Neural crest cell (in vitro differentiated cells): Measurements from ENCODE around the gene TTLL5. TPM values are rescaled to one million over a fixed set of nuclear protein-coding genes. Genes with fewer than 3 reads are reported as not detected.

Experiments
- DNase-seq: peaks from one replicate; pipeline ENCODE4 v3.0.0; 2021; ENCODE audit warnings: low read depth, mixed read lengths, low spot score
- H3K27ac Mint-ChIP-seq: one replicate; pipeline ENCODE4 v1.8.0; 2021; ENCODE audit warnings: mild to moderate bottlenecking, mixed read lengths; ENCODE audit not compliant: unreplicated experiment
- H3K27me3 Mint-ChIP-seq: 2 replicates; pipeline ENCODE4 v1.8.0; 2021; ENCODE audit warnings: low read depth, mild to moderate bottlenecking, mixed read lengths
- H3K36me3 Mint-ChIP-seq: 2 replicates; pipeline ENCODE4 v1.8.0; 2021; ENCODE audit warnings: low read depth, mild to moderate bottlenecking, mixed read lengths
- H3K4me1 Mint-ChIP-seq: 2 replicates; pipeline ENCODE4 v1.8.0; 2021; ENCODE audit warnings: mixed read lengths
- H3K4me3 Mint-ChIP-seq: one replicate; pipeline ENCODE4 v1.8.0; 2021; ENCODE audit warnings: mild to moderate bottlenecking, mixed read lengths
- H3K9me3 Mint-ChIP-seq: 2 replicates; pipeline ENCODE4 v1.8.0; 2021; ENCODE audit warnings: mixed read lengths
- total RNA-seq: library from RNA; stranded (reverse); gene quantifications from 2 replicates; pipeline ENCODE4 v1.2.1, GENCODE V29; 2021
- TF ChIP-seq, protein P1 (sequence below): fragments of 200-600 bp; sonication (generic); conservative IDR thresholded peaks from 2 replicates; pipeline ENCODE4 v1.5.0; 2021; ENCODE audit warnings: antibody characterized with exemption, mild to moderate bottlenecking

The TTLL5 gene
- total RNA-seq, 1 donor from 2014 or later, result 55.7 TPM

DNA sequence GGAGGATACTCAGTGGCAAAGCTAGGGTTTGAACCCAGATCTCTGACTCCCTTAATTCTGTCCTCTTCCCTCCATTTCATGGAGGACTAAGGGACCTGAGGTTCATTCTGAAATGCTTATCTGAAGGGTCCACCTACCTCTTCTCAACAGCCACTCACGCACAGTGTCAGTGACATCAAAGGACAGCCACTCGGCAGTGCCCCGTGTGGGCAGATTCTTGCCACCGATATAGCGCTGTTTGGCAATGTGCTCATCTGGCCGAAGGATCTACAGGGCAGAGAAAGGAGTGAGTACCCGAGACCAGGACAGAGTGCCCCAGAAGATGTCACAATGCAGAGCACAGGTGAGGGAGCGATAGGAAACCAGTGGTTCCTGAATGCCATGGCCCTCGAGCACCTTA is 309.9 kb downstream of the TTLL5 start:
- no peak for DNase-seq
- peaks cover 6% of the 10 kb centered on the region for H3K4me1 Mint-ChIP-seq
- TF ChIP-seq, protein P1, sequence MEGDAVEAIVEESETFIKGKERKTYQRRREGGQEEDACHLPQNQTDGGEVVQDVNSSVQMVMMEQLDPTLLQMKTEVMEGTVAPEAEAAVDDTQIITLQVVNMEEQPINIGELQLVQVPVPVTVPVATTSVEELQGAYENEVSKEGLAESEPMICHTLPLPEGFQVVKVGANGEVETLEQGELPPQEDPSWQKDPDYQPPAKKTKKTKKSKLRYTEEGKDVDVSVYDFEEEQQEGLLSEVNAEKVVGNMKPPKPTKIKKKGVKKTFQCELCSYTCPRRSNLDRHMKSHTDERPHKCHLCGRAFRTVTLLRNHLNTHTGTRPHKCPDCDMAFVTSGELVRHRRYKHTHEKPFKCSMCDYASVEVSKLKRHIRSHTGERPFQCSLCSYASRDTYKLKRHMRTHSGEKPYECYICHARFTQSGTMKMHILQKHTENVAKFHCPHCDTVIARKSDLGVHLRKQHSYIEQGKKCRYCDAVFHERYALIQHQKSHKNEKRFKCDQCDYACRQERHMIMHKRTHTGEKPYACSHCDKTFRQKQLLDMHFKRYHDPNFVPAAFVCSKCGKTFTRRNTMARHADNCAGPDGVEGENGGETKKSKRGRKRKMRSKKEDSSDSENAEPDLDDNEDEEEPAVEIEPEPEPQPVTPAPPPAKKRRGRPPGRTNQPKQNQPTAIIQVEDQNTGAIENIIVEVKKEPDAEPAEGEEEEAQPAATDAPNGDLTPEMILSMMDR, result no peak
- H3K36me3 Mint-ChIP-seq, result peaks cover 5% of the 10 kb centered on the region
- no peak overlapping the region for H3K27ac Mint-ChIP-seq
- H3K4me3 Mint-ChIP-seq, result no peak overlapping the region
- H3K9me3 Mint-ChIP-seq, result no peaks in the 10 kb centered on the region
- H3K27me3 Mint-ChIP-seq, result no peaks in the 10 kb centered on the region

DNA sequence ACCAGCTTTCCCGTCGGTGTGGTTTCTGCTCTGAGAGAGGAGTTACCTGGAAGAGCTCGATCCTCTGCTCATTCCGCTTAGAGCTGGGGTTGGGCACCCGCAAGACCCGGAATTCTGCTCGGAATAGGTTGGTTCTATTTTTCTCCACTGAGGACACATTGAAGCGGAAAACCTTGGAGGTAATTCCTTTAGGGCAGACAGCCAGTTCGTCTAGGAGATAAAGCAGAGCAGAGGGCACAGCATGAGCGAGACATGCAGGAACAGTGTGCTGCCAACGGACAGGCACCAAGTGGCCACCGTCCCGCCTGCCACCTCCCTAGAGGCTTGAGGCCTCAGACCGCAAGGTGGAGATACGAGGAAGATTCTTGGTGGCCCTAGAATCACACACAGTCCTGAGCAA is 310.5 kb downstream of the TTLL5 start:
- TF ChIP-seq, protein P1, result no peak
- Mint-ChIP-seq H3K36me3 (peaks cover under 1% of the 10 kb centered on the region), H3K4me1 (peaks cover 7% of the 10 kb centered on the region), H3K27ac (no peak overlapping the region), H3K4me3 (no peak overlapping the region), H3K27me3 (no peaks in the 10 kb centered on the region), H3K9me3 (no peaks in the 10 kb centered on the region)
- no peak for DNase-seq

DNA sequence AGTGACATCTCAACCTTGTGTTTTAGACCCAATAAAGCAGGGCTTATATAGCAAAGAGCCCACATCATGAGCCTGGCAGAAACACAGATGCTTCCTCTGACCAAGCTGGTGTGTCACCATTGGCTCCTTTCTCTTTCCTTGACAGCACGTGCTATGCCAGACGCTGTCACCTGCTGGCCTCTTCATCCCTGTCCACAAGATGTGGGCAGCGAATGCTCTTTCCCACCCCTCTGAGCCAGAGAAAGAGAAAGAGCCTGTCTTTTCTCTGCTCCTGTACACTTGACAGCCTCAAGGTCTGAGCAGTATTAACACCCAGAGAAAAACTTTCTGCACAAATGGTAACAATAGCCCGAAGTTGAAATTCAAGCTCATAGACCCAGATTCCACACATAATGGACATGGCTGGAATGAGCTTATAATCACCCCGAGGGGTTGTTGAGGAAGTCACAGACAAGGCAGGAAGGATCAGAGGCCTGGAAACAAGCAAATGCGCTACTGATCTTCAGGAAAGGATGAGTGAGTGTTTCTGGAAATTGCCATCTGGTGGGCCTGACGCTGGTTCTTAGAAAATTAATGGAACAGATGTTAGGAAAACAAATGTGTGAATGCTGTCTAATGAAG is 311.9 kb downstream of the TTLL5 start:
- Mint-ChIP-seq H3K27me3 (no peaks in the 10 kb centered on the region), H3K36me3 (no peaks in the 10 kb centered on the region), H3K9me3 (no peaks in the 10 kb centered on the region), H3K4me3 (no peak overlapping the region), H3K27ac (no peak overlapping the region), H3K4me1 (peaks cover 11% of the 10 kb centered on the region)
- TF ChIP-seq, protein P1, result no peak
- DNase-seq, result no peak

DNA sequence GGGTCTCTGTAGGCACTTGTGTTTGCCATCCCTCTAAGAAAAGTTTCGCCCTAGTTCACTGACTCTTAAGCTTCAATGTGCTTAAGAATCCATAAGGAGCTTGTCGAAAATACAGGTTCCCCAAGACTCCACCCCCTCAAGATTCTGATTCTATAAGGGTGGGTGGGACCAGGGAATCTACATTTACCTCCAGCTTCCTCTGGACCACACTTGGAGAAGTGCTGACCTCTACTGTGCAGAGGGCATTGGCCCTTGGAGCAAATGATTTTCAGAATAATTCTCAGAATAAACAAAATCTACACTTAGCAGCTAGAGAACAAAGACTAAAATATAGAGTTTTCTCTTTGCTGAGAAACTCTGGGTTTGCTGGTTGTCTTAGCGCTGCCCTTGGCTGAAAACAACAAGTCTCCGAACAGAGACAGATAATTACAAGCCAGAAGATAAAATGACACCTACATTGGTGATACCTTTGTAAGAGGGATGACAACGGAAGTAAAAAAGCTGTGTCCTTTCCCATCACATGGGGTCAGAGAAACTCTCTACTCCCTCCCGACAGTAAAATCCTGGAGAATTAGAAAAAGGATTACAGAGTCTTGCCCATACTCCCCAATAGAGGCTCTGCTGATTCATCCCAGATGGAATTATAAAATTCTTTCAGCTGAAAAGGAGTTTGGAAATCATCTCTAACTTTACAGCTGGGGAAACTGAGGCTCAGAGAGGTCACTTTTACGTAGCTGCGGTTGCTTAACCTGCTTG is 316.0 kb downstream of the TTLL5 start:
- Mint-ChIP-seq H3K27me3 (no peaks in the 10 kb centered on the region), H3K4me3 (no peak overlapping the region), H3K36me3 (no peaks in the 10 kb centered on the region), H3K27ac (no peak overlapping the region), H3K4me1 (peaks cover 36% of the 10 kb centered on the region), H3K9me3 (no peaks in the 10 kb centered on the region)
- no peak for DNase-seq
- TF ChIP-seq, protein P1, result no peak

DNA sequence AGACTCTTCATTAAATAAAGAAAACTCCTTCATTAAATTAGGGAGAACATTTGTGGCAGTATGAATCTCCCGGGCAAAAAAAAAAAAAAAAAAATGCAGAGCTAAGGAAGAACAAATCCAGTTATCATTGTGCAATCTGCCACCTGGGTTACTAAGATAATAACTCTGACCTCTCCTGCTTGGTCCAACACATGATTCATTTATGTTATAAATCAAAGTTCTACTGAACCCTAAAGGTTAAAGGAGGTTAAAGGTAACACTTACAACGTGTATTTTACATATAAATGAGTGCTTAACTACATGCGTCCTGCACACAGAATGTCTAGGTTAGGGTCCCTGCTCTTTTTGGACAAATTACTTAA is 316.5 kb downstream of the TTLL5 start:
- no peaks in the 10 kb centered on the region for H3K36me3 Mint-ChIP-seq
- no peaks in the 10 kb centered on the region for H3K9me3 Mint-ChIP-seq
- no peak overlapping the region for H3K27ac Mint-ChIP-seq
- TF ChIP-seq, protein P1, result no peak
- H3K4me1 Mint-ChIP-seq, result peaks cover 36% of the 10 kb centered on the region
- DNase-seq, result no peak
- H3K4me3 Mint-ChIP-seq, result no peak overlapping the region
- H3K27me3 Mint-ChIP-seq, result peaks cover 3% of the 10 kb centered on the region
